ENCODE results near the gene ASB1. TPM values are rescaled to one million over a fixed set of nuclear protein-coding genes. Genes with fewer than 3 reads are reported as not detected.
"Not testable (repeated sequence)": the region's sequence is repeated elsewhere in the genome, so short reads cannot be mapped to it uniquely, and the experiment has no call there.

ASB1 gene
- total and polyA plus RNA-seq, 8 donors: 10.7 to 36.8 (median 18.5) TPM

DNA sequence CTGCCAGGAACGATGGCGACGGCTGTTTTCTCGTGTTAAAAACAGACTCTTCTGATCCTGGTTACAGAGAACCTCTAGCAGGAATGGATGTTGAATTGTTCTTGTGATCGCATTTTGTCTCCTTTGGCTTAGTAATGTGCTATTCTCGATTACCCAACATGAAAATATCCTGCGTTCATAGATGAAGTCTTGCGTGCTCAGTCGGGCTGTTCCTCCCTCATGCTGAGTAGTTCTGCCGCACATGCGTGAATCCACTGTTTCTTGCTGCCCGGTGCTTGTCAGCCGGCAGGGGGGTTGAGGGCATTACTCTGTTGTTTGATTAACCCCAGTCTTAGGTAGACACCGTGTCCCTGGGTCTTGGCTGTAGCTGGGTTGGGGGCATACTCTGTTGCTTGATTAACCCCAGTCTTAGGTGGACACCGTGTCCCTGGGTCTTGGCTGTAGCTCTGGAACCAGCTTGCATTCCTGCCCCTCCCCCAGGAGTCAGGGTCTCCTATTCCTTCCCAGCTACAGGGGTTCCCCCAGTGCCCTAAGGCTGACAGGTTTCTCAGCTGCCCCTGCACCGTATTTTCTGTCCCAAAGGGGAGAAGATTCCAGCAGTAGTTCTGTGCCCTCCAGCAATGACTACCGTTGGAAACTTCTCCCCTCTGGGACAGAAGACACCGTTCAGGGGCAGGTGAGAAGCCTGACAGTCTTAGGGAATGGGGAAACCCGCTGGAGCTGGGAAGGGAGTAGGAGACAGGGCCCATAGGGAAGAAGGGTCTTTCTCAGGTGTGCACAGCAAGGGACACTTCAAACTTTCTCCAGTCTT, 22.1 kb upstream of the ASB1 start:
- Histone ChIP-seq H3K4me3 (no peak overlapping the region), H3K27me3 (no peaks in the 10 kb centered on the region), H3K9me3 (no peaks in the 10 kb centered on the region), H3K4me1 (no peaks in the 10 kb centered on the region), H3K36me3 (peaks cover 0 to 41% (median 16%) of the 10 kb centered on the region in 4 donors), H3K27ac (no peak overlapping the region)
- WGBS, 5 donors: 85 to 95% (median 90%) methylated on average over 17 to 19 of the region's 19 CpGs
- intact Hi-C loops (cut with DNase I; ENCODE audit: low total_unique reads): no loop called here
- DNase-seq: peak in 1 of 2 donors; percentile 15
- TF ChIP-seq POLR2AphosphoS5 (IDR thresholded peaks at IDR 0.05) (no peak), EP300 (IDR thresholded peaks at IDR 0.05) (no peak), POLR2A (IDR thresholded peaks at IDR 0.05) (no peak)
- TF ChIP-seq, protein P1, sequence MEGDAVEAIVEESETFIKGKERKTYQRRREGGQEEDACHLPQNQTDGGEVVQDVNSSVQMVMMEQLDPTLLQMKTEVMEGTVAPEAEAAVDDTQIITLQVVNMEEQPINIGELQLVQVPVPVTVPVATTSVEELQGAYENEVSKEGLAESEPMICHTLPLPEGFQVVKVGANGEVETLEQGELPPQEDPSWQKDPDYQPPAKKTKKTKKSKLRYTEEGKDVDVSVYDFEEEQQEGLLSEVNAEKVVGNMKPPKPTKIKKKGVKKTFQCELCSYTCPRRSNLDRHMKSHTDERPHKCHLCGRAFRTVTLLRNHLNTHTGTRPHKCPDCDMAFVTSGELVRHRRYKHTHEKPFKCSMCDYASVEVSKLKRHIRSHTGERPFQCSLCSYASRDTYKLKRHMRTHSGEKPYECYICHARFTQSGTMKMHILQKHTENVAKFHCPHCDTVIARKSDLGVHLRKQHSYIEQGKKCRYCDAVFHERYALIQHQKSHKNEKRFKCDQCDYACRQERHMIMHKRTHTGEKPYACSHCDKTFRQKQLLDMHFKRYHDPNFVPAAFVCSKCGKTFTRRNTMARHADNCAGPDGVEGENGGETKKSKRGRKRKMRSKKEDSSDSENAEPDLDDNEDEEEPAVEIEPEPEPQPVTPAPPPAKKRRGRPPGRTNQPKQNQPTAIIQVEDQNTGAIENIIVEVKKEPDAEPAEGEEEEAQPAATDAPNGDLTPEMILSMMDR (IDR thresholded peaks at IDR 0.05): no peak

DNA sequence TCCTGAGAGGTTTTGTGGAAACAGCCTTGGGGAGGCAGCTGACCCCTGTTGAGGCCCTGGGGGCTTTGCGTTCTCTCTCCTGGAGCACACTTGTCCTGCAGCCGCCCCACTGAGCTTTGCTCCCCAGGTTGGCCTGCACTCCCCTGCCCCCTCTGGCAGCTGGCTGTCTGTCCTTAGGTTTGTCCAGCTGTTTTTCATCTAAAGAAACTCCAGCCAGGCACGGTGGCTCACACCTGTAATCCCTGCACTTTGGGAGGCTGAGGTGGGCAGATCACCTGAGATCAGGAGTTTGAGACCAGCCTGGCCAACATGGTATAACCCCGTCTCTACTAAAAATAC, 21.5 kb upstream of the ASB1 start:
- H3K27me3 ChIP-seq; H3K4me1 ChIP-seq; H3K9me3 ChIP-seq; H3K27ac ChIP-seq; intact Hi-C loops (cut with DNase I; ENCODE audit: low total_unique reads); DNase-seq; H3K4me3 ChIP-seq: not testable (repeated sequence)
- peaks cover 0 to 42% (median 11%) of the 10 kb centered on the region in 4 donors for H3K36me3 ChIP-seq
- WGBS, 5 donors: 86 to 96% (median 95%) methylated on average over 4 of the region's 4 CpGs

DNA sequence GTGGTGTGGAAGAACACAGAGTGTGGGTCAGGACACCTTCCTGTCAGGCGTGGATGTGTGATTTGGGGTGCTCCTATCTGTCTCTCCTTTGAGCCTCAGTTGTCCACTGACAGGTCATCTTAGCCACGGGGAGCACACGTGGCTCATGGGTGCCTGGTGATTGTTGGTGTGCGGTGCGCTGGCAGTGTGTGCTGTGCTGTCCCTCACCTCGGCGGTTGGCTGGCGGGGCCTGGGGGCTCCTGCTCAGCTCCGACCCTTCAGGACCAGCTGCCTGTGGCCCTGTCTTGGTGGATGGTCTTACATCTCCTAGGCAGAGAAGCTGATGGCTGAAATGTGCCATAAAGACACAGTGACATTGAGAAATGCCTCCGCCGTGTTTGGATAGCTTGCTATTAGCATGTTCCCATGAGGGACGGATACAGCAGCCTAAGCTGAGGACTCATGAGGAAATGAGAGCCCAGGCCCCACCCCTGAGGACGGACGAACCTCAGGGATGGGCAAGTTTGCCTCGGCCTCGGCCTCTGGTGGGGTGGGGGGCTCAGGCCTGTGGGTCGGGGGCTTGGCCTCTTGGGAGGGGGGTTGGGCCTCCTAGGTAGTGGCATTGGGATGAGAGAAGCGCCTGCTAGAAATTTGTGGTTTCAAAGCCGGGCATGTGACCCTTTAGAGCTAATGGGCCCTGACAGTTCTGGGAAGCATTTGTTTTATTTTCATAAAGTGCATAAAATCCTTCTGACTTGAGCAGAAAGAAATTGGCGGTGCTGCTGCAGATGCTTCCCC, 20.3 kb upstream of the ASB1 start:
- Histone ChIP-seq H3K9me3 (no peaks in the 10 kb centered on the region), H3K4me3 (no peak overlapping the region), H3K27me3 (no peaks in the 10 kb centered on the region), H3K36me3 (peaks cover 0 to 34% (median 7%) of the 10 kb centered on the region in 4 donors), H3K27ac (no peak overlapping the region), H3K4me1 (no peaks in the 10 kb centered on the region)
- 82 to 91% (median 88%) methylated on average over 18 to 20 of the region's 20 CpGs for WGBS, 5 donors
- intact Hi-C loops (cut with DNase I; ENCODE audit: low total_unique reads): no loop called here
- DNase-seq: peak in 1 of 2 donors; percentile 18
- no peak for TF ChIP-seq POLR2A (IDR thresholded peaks at IDR 0.05)

DNA sequence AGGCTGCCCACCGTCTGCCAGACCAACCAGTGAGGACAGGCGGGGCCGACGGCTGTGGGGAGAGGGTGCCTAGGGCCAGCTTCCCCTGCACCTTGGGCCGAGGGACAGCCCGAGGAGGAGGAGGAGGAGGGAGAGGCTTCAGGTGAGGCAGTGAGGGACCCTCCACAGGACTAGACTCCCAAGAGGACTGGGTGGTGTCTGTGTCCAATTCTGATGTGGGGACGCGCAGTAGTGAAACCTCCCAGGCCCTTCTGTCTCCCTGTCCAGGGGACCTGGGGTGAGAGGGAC, 19.8 kb upstream of the ASB1 start:
- WGBS, 5 donors: 74 to 85% (median 78%) methylated on average over 8 of the region's 8 CpGs
- TF ChIP-seq POLR2AphosphoS5 (IDR thresholded peaks at IDR 0.05) (no peak), POLR2A (IDR thresholded peaks at IDR 0.05) (no peak), EP300 (IDR thresholded peaks at IDR 0.05) (no peak)
- TF ChIP-seq, protein P1 (IDR thresholded peaks at IDR 0.05): no peak
- no peak overlapping the region for H3K27ac ChIP-seq

DNA sequence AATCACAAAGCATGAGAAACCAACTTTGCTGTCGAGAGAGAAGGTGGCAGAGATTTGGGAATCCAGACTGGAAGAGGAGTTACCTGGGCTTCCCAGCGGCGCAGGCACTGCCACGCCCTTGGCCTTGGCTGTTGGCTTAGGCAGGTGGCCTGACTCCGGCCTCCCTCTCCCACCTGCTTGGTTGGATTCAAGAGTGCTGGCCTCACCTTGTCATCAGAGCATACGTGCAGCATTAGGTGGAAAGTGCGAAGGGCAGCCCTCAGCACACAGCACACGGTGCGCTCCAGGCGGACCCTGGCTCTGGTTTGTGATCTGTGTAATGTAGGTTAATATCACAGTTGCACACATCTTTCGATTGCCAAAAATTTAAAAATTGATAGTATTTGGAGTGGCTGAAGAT, 19.2 kb upstream of the ASB1 start:
- no peak for DNase-seq
- Histone ChIP-seq H3K4me3 (no peak overlapping the region), H3K9me3 (no peaks in the 10 kb centered on the region), H3K27ac (no peak overlapping the region), H3K27me3 (no peaks in the 10 kb centered on the region), H3K36me3 (peaks cover 0 to 26% (median 3%) of the 10 kb centered on the region in 4 donors), H3K4me1 (no peaks in the 10 kb centered on the region)
- 76 to 94% (median 80%) methylated on average over 11 of the region's 11 CpGs for WGBS, 5 donors
- intact Hi-C loops (cut with DNase I; ENCODE audit: low total_unique reads): no loop called here
- TF ChIP-seq, protein P1 (IDR thresholded peaks at IDR 0.05): no peak
- TF ChIP-seq EP300 (IDR thresholded peaks at IDR 0.05) (no peak), POLR2A (IDR thresholded peaks at IDR 0.05) (no peak), POLR2AphosphoS5 (IDR thresholded peaks at IDR 0.05) (no peak)

More for the DNA sequence above, 19.8 kb upstream of the ASB1 start:
- no peak overlapping the region for H3K4me3 ChIP-seq
- no peak for DNase-seq
- no peaks in the 10 kb centered on the region for H3K27me3 ChIP-seq
- intact Hi-C loops (cut with DNase I; ENCODE audit: low total_unique reads): no loop called here
- H3K36me3 ChIP-seq: peaks cover 0 to 28% (median 4%) of the 10 kb centered on the region in 4 donors
- H3K4me1 ChIP-seq: no peaks in the 10 kb centered on the region
- H3K9me3 ChIP-seq: no peaks in the 10 kb centered on the region
